Choroid plexus epithelial cell (primary cell): ENCODE data around the gene HYAL2.

Experiments used
- DNase-seq: peaks from one replicate; pipeline ENCODE4 v3.0.0-alpha.2; 2010; ENCODE audit warnings: low read depth
- H3K4me3 ChIP-seq: 2 replicates; pipeline ENCODE4 v1.5.1; 2011; ENCODE audit warnings: low read depth, mild to moderate bottlenecking, control low read depth, low read length, moderate library complexity
- TF ChIP-seq, protein P1 (sequence below): conservative IDR thresholded peaks from 2 replicates; pipeline ENCODE4 v1.5.1; 2011; ENCODE audit warnings: low read depth, mild to moderate bottlenecking, control low read depth, inconsistent platforms, low read length, moderate library complexity

HYAL2 gene

GRCh38 chr3:50364573-50365079 is 42.1 kb upstream of the HYAL2 start:
- peak overlapping the region; percentile 56 for H3K4me3 ChIP-seq
- TF ChIP-seq, protein P1, sequence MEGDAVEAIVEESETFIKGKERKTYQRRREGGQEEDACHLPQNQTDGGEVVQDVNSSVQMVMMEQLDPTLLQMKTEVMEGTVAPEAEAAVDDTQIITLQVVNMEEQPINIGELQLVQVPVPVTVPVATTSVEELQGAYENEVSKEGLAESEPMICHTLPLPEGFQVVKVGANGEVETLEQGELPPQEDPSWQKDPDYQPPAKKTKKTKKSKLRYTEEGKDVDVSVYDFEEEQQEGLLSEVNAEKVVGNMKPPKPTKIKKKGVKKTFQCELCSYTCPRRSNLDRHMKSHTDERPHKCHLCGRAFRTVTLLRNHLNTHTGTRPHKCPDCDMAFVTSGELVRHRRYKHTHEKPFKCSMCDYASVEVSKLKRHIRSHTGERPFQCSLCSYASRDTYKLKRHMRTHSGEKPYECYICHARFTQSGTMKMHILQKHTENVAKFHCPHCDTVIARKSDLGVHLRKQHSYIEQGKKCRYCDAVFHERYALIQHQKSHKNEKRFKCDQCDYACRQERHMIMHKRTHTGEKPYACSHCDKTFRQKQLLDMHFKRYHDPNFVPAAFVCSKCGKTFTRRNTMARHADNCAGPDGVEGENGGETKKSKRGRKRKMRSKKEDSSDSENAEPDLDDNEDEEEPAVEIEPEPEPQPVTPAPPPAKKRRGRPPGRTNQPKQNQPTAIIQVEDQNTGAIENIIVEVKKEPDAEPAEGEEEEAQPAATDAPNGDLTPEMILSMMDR: no peak
- no peak for DNase-seq

- H3K4me3 ChIP-seq: peak overlapping the region; percentile 53
- DNase-seq: no peak
- TF ChIP-seq, protein P1: no peak
Observed at GRCh38 chr3:50359760-50360110, 37.2 kb upstream of the HYAL2 start.

DNA sequence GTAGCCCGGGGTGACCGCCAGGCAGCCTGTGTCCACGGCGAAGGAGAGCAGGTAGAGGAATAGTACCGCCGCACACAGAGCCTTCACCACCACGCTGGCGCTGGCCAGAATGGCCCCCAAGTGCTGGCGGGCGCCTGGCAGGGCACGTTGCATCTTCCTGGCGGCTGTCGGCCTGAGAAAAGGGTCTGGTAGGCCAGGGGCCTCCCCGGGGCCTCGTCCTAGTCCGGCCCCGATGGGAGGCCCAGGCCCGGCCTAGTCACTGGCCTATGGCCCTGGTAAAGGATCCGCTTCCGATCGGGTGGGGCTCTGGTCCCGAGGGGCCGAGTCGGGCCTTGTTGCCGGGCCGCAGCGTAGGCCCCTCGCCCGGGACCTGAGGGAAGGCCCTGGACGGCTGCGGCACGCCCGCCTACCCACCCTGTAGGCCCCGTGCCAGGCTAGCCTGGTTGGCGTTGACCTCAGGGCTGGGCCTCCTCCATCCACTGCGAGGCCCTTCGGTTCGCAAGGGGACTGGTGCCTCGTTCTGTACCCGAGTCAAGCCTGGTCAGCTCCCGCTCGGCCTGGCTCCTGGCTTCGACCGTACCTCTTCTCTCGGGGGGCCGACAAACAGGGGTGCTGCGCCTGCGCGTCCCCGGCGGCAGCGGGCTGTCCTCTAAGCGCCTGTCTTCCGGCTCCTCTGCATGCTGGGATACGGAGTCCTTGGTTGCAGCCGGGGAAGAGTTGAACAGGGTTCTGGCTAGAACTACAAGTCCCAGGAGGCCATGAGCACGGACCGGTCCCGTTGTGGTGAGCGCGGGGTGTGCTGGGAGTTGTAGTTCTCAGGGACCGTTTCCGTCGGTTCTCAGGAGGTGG is 36.6 kb upstream of the HYAL2 start, which contains the start of gene TMEM115:
Gene TMEM115, minus strand, starts transcription at position 611 of the 849 bp plus-strand sequence. Its CDS starts 458 bp downstream, at position 153.
- TF ChIP-seq, protein P1: no peak
- DNase-seq: peak; percentile 100
- peak within 1 kb of the TSS; percentile 99 for H3K4me3 ChIP-seq

GRCh38 chr3:50358355-50358910 is 35.9 kb upstream of the HYAL2 start:
- TF ChIP-seq, protein P1: no peak
- DNase-seq: no peak
- H3K4me3 ChIP-seq: peak overlapping the region; percentile 99

DNA sequence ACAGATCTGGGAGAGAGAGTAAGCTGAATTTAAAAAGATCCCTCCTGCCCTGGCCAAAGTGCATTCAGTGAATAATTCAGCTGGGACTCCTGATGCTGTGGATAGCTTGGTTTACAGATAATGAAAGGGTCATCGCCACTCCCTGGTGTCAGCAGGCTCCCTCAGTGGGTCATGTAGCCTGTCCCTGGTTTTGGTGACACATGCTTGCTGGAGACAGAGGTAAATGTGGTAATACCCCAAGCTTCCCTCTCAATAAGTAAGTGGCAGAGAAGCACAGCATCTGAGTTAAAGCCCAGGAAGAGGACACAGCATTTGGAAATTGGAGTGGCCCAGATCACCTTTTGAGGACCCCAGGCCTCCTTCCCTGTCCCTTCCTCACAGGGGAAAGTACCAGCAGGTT is 34.9 kb upstream of the HYAL2 start:
- no peak for DNase-seq
- H3K4me3 ChIP-seq: peak overlapping the region; percentile 99
- TF ChIP-seq, protein P1: no peak

- DNase-seq: no peak
- H3K4me3 ChIP-seq: peak overlapping the region; percentile 99
Observed at GRCh38 chr3:50356553-50356952, 34.0 kb upstream of the HYAL2 start.

More at GRCh38 chr3:50356553-50356952, 34.0 kb upstream of the HYAL2 start:
- TF ChIP-seq, protein P1: no peak
